ENCODE measurements around the gene NEMF. TPM values are rescaled to one million over a fixed set of nuclear protein-coding genes. Genes with fewer than 3 reads are reported as not detected.

NEMF gene
- total RNA-seq, 1 donor from 2014 or later, result 83.0 TPM

DNA sequence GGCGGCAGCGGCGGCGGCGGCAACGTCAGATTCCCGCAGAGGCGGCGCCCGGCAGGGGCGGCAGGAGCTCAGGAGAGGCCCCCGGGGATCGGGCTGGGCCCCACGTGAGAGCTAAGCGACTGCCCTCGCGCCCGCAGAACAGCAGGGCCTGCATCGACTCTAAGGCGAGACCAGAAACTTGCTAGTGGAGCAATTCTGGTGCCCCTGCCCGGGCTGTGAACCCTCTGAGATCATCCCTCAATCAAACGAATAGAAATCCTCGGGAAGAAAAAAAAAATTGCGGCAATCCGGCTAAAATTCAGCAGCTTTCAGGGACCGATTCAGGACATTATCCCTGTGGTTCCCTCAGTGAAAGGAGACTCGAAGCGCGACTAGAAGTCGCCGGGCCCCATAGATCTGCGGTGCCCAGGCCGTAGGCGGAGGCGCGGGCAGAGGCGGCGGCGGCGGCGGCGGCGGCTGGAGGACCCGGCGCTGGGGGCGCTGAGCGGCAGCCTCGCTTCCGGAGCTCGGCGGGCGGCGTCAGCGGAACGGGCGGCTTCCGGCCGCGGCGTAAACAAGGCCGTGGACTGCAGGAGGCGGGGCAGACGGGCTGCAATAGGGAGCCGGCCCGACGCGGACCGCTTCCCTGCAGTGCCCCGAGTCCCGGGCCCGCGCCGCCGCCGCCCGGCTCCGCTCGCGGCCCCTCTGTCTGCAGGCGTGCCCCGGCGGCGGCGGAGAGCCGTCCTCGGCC lies 84.9 kb downstream of the NEMF start, which contains the start of gene KLHDC2:
KLHDC2 (plus strand) TSS at position 583 of the 730 bp plus-strand sequence. CDS start 316 bp downstream, outside the sequence.
- Histone ChIP-seq H4K20me1 (ENCODE audit: low read depth) (peaks cover 19% of the 10 kb centered on the region), H3K79me2 (ENCODE audit: low read depth) (peaks cover 37% of the 10 kb centered on the region), H3K9ac (peak within 1 kb of the TSS; percentile 89), H3F3A (ENCODE audit: low read depth) (peaks cover 17% of the 10 kb centered on the region), H3K27me3 (no peaks in the 10 kb centered on the region), H3K4me1 (peaks cover 20% of the 10 kb centered on the region), H3K4me2 (peak within 1 kb of the TSS; percentile 91), H3K27ac (peak within 1 kb of the TSS; percentile 77), H3K4me3 (peak within 1 kb of the TSS; percentile 78), H3K9me3 (ENCODE audit: low read depth) (no peaks in the 10 kb centered on the region), H3K36me3 (no peaks in the 10 kb centered on the region), H2AFZ (replicated peaks) (peak within 1 kb of the TSS; percentile 85)
- Mint-ChIP-seq H3K36me3 (peaks cover 3% of the 10 kb centered on the region), H3K9me3 (no peaks in the 10 kb centered on the region), H3K27ac (peak within 1 kb of the TSS; percentile 97), H3K27me3 (ENCODE audit: insufficient read depth, low read depth) (peaks cover 4% of the 10 kb centered on the region), H3K4me3 (peak within 1 kb of the TSS; percentile 98), H3K4me1 (peaks cover 30% of the 10 kb centered on the region)
- TF ChIP-seq EZH2 (IDR thresholded peaks at IDR 0.05) (peak; percentile 25), EZH2phosphoT487 (IDR thresholded peaks at IDR 0.05) (no peak)
- TF ChIP-seq, protein P1, sequence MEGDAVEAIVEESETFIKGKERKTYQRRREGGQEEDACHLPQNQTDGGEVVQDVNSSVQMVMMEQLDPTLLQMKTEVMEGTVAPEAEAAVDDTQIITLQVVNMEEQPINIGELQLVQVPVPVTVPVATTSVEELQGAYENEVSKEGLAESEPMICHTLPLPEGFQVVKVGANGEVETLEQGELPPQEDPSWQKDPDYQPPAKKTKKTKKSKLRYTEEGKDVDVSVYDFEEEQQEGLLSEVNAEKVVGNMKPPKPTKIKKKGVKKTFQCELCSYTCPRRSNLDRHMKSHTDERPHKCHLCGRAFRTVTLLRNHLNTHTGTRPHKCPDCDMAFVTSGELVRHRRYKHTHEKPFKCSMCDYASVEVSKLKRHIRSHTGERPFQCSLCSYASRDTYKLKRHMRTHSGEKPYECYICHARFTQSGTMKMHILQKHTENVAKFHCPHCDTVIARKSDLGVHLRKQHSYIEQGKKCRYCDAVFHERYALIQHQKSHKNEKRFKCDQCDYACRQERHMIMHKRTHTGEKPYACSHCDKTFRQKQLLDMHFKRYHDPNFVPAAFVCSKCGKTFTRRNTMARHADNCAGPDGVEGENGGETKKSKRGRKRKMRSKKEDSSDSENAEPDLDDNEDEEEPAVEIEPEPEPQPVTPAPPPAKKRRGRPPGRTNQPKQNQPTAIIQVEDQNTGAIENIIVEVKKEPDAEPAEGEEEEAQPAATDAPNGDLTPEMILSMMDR (IDR thresholded peaks at IDR 0.05), result peak; percentile 56
- peak; percentile 95 for DNase-seq (ENCODE audit: low spot score)

DNA sequence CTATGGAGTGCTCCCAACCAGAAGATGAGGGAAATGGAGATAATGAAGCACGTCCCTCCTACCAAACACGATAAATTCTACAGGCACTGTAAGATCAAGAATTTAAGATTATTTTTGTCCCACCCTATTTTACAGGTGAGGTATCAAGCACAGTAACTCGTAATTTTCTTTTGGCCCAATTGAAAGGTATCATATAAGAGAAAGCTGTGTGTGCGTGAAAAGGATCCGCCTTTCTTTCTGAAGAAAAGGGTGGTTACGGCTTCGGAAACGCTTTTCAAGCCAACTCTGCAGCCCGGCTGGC lies 85.4 kb downstream of the NEMF start:
- Mint-ChIP-seq H3K27me3 (ENCODE audit: insufficient read depth, low read depth) (peaks cover 4% of the 10 kb centered on the region), H3K4me1 (peaks cover 30% of the 10 kb centered on the region), H3K36me3 (peaks cover 3% of the 10 kb centered on the region), H3K9me3 (no peaks in the 10 kb centered on the region), H3K27ac (peak overlapping the region; percentile 94), H3K4me3 (peak overlapping the region; percentile 93)
- Histone ChIP-seq H3K79me2 (ENCODE audit: low read depth) (peaks cover 37% of the 10 kb centered on the region), H3K4me3 (peak overlapping the region; percentile 78), H3K4me2 (peak overlapping the region; percentile 91), H3K9ac (peak overlapping the region; percentile 43), H3F3A (ENCODE audit: low read depth) (peaks cover 17% of the 10 kb centered on the region), H4K20me1 (ENCODE audit: low read depth) (peaks cover 19% of the 10 kb centered on the region), H3K4me1 (peaks cover 20% of the 10 kb centered on the region), H3K27ac (peak overlapping the region; percentile 70), H3K9me3 (ENCODE audit: low read depth) (no peaks in the 10 kb centered on the region), H2AFZ (replicated peaks) (peak overlapping the region; percentile 77), H3K27me3 (no peaks in the 10 kb centered on the region), H3K36me3 (no peaks in the 10 kb centered on the region)
- TF ChIP-seq EZH2 (IDR thresholded peaks at IDR 0.05), result no peak
- no peak for TF ChIP-seq EZH2phosphoT487 (IDR thresholded peaks at IDR 0.05)
- TF ChIP-seq, protein P1 (IDR thresholded peaks at IDR 0.05), result no peak
- no peak for DNase-seq (ENCODE audit: low spot score)

GRCh38 chr14:49766839-49767238 lies 85.7 kb downstream of the NEMF start:
- H3K9me3 ChIP-seq (ENCODE audit: low read depth), result no peaks in the 10 kb centered on the region
- Mint-ChIP-seq H3K4me1 (peaks cover 30% of the 10 kb centered on the region), H3K27me3 (ENCODE audit: insufficient read depth, low read depth) (peaks cover 4% of the 10 kb centered on the region), H3K36me3 (peaks cover 3% of the 10 kb centered on the region), H3K4me3 (peak overlapping the region; percentile 93), H3K9me3 (no peaks in the 10 kb centered on the region), H3K27ac (peak overlapping the region; percentile 94)
- H3K27me3 ChIP-seq, result no peaks in the 10 kb centered on the region
- peaks cover 17% of the 10 kb centered on the region for H3F3A ChIP-seq (ENCODE audit: low read depth)
- H3K9ac ChIP-seq, result no peak overlapping the region
- H3K4me3 ChIP-seq, result peak overlapping the region; percentile 78
- peak overlapping the region; percentile 77 for H2AFZ ChIP-seq (replicated peaks)
- no peaks in the 10 kb centered on the region for H3K36me3 ChIP-seq
- DNase-seq (ENCODE audit: low spot score), result peak; percentile 6
- H3K79me2 ChIP-seq (ENCODE audit: low read depth), result peaks cover 37% of the 10 kb centered on the region
- H3K4me1 ChIP-seq, result peaks cover 20% of the 10 kb centered on the region
- peak overlapping the region; percentile 70 for H3K27ac ChIP-seq
- peak overlapping the region; percentile 91 for H3K4me2 ChIP-seq
- TF ChIP-seq EZH2 (IDR thresholded peaks at IDR 0.05), result no peak
- no peak for TF ChIP-seq EZH2phosphoT487 (IDR thresholded peaks at IDR 0.05)
- TF ChIP-seq, protein P1 (IDR thresholded peaks at IDR 0.05), result no peak
- H4K20me1 ChIP-seq (ENCODE audit: low read depth), result peaks cover 19% of the 10 kb centered on the region
